ENCODE data around the gene PLA2G5. TPM values are rescaled to one million over a fixed set of nuclear protein-coding genes. Genes with fewer than 3 reads are reported as not detected.

PLA2G5 gene
- total and polyA plus RNA-seq, 9 donors, result 19.3 to 141 (median 67.4) TPM

- intact Hi-C loops (cut with DNase I), result no loop called here
- WGBS, 3 donors, result 87 to 89% (median 87%) methylated on average over 2 of the region's 2 CpGs
- no peak for TF ChIP-seq EP300 (IDR thresholded peaks at IDR 0.05)
- TF ChIP-seq CTCF (IDR thresholded peaks at IDR 0.05), result no peak
- no peak for TF ChIP-seq POLR2A (IDR thresholded peaks at IDR 0.05)
- Histone ChIP-seq H3K27me3 (no peaks in the 10 kb centered on the region), H3K36me3 (no peaks in the 10 kb centered on the region), H3K27ac (no peak overlapping the region), H3K4me3 (no peak overlapping the region), H3K9me3 (no peaks in the 10 kb centered on the region), H3K4me1 (ENCODE audit: insufficient read depth) (no peaks in the 10 kb centered on the region)
- DNase-seq, result peak in 1 of 5 donors; percentile 6
Measured at GRCh38 chr1:20075345-20075744, 5.4 kb downstream of the PLA2G5 start.

GRCh38 chr1:20076223-20076622 lies 6.2 kb downstream of the PLA2G5 start:
- intact Hi-C loops (cut with DNase I), result no loop called here
- Histone ChIP-seq H3K4me1 (ENCODE audit: insufficient read depth) (no peaks in the 10 kb centered on the region), H3K9me3 (no peaks in the 10 kb centered on the region), H3K36me3 (no peaks in the 10 kb centered on the region), H3K27ac (no peak overlapping the region), H3K4me3 (no peak overlapping the region), H3K27me3 (no peaks in the 10 kb centered on the region)
- DNase-seq, result no peak
- no peak for TF ChIP-seq CTCF (IDR thresholded peaks at IDR 0.05)
- TF ChIP-seq EP300 (IDR thresholded peaks at IDR 0.05), result no peak
- TF ChIP-seq POLR2A (IDR thresholded peaks at IDR 0.05), result no peak
- WGBS, 3 donors, result 62 to 66% (median 65%) methylated on average over 5 of the region's 5 CpGs

GRCh38 chr1:20076710-20077461 lies 6.9 kb downstream of the PLA2G5 start:
- H3K4me3 ChIP-seq, result no peak overlapping the region
- DNase-seq, result no peak
- intact Hi-C loops (cut with DNase I), result no loop called here
- H3K9me3 ChIP-seq, result no peaks in the 10 kb centered on the region
- no peaks in the 10 kb centered on the region for H3K27me3 ChIP-seq
- TF ChIP-seq EP300 (IDR thresholded peaks at IDR 0.05) (no peak), POLR2A (IDR thresholded peaks at IDR 0.05) (no peak), CTCF (IDR thresholded peaks at IDR 0.05) (no peak)
- no peak overlapping the region for H3K27ac ChIP-seq
- no peaks in the 10 kb centered on the region for H3K36me3 ChIP-seq
- no peaks in the 10 kb centered on the region for H3K4me1 ChIP-seq (ENCODE audit: insufficient read depth)
- WGBS, 3 donors, result 90 to 93% (median 92%) methylated on average over 5 of the region's 5 CpGs

GRCh38 chr1:20078171-20078651 lies 8.2 kb downstream of the PLA2G5 start:
- H3K27me3 ChIP-seq, result no peaks in the 10 kb centered on the region
- H3K9me3 ChIP-seq, result no peaks in the 10 kb centered on the region
- H3K27ac ChIP-seq, result no peak overlapping the region
- H3K36me3 ChIP-seq, result no peaks in the 10 kb centered on the region
- TF ChIP-seq CTCF (IDR thresholded peaks at IDR 0.05), result no peak
- TF ChIP-seq POLR2A (IDR thresholded peaks at IDR 0.05), result no peak
- TF ChIP-seq EP300 (IDR thresholded peaks at IDR 0.05), result no peak
- no peaks in the 10 kb centered on the region for H3K4me1 ChIP-seq (ENCODE audit: insufficient read depth)
- 85 to 95% (median 89%) methylated on average over 8 of the region's 8 CpGs for WGBS, 3 donors
- no peak overlapping the region for H3K4me3 ChIP-seq
- DNase-seq, result no peak
- intact Hi-C loops (cut with DNase I), result no loop called here
